22Rv1 (cell line): ENCODE data around the gene MSH4.
"Not testable (repeated sequence)": the region's sequence is repeated elsewhere in the genome, so short reads cannot be mapped to it uniquely, and the experiment has no call there.

ENCODE experiments used
- H3K27ac ChIP-seq: fragments of 450-650 bp; 2 replicates; pipeline ENCODE4 v1.5.1; 2017
- CTCF ChIP-seq: fragments of 450-650 bp; IDR thresholded peaks from 2 replicates; pipeline ENCODE4 v1.5.1; 2017; ENCODE audit warnings: mild to moderate bottlenecking
- ZFX ChIP-seq: fragments of 450-650 bp; IDR thresholded peaks from 2 replicates; pipeline ENCODE4 v1.6.1; 2017; ENCODE audit warnings: antibody characterized with exemption, borderline replicate concordance

MSH4 gene

GRCh38 chr1:75792091-75792490 lies 4.6 kb upstream of the MSH4 start:
- H3K27ac ChIP-seq, result no peak overlapping the region
- TF ChIP-seq CTCF, result no peak
- TF ChIP-seq ZFX, result no peak

- no peak for TF ChIP-seq ZFX
- no peak for TF ChIP-seq CTCF
- H3K27ac ChIP-seq, result peak overlapping the region; percentile 7; the same call in 1 of the 2 replicates
Measured at GRCh38 chr1:75794382-75794781, 2.3 kb upstream of the MSH4 start.

DNA sequence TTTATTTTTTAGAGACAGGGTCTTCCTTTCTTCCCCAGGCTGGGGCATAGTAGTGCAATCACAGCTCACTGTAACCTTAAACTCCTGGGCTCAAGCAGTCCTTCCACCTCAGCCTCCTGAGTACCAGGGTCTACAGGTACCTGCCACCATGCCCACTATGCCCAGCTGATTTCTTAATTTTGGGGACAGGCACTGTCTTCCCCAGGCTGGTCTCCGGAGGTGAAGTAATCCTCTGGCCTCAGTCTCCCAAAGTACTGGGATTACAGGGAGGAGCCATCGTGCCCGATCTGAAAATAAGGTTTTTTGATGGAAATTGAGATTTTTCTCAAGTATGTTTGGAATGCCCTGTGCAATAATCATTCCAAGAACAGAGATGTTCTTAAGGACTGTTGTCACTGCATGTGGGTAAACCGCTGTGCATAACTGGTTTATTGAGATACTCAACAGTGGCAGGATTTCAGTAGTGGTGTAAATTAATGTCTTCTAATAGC lies 934 bp upstream of the MSH4 start:
- peak overlapping the region; percentile 23 for H3K27ac ChIP-seq
- TF ChIP-seq ZFX (no peak), CTCF (no peak)

DNA sequence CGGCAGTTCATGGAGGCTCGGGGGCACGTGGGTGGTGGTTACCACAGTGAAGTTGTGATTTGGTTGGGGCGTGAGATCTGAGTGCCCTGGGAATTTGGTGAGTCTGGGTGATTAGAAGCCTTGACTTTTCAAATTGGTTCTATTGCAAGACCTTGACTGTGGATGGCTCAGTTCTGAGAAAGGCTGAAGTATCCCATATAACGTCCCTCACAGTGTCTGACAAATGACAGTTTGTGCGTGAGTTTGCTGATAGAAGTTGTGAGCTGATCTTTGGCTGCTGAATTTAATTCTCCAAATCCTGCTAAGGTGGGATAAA lies 549 bp downstream of the MSH4 start:
- TF ChIP-seq ZFX (no peak), CTCF (no peak)
- no peak overlapping the region for H3K27ac ChIP-seq

DNA sequence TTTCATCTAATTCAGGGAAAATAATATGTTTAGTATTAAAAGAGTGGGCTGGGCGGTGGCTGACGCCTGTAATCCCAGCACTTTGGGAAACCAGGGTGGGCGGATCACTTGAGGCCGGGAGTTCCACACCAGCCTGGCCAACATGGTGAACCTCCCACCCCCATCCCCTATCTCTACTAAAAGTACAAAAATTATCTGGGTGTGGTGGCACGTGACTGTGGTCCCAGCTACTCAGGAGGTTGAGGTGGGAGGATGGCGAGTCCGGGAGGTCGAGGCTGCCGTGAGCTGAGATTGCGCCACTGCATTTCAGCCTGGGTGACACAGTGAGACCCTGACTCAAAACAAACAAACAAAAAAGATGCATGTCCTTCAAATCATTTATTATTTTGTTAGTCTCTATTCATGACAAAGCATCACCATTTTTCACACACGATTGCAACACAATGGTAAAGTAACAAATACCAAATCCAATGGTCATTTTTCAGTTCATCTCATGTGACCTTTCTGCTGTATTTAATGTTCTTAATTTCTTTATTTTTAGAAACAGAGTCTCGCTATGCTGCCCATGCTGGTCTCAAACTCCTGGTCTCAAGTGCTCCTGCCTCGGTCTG lies 1.0 kb downstream of the MSH4 start:
- peak overlapping the region; percentile 4; the same call in 1 of the 2 replicates for H3K27ac ChIP-seq
- TF ChIP-seq ZFX (no peak), CTCF (no peak)

DNA sequence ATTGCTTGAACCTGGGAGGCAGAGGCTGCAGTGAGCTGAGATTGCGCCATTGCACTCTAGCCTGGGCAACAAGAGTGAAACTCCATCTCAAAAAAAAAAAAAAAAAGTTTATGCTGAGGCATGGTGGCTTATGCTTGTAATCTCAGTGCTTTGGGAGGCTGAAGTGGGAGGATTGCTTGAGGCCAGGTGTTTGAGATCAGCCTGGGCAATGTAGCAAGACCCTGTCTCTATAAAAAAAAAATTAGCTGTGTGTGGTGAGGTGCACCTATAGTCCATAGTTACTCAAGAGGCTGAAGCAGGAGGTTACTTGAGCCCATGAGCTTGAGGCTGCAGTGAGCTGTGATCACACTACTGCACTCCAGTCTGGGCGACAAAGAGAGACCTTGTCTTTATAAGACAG lies 4.8 kb downstream of the MSH4 start:
- H3K27ac ChIP-seq, result not testable (repeated sequence)

GRCh38 chr1:75808921-75809320 lies 12.2 kb downstream of the MSH4 start:
- H3K27ac ChIP-seq, result no peak overlapping the region
- TF ChIP-seq ZFX (no peak), CTCF (no peak)

- H3K27ac ChIP-seq, result not testable (repeated sequence)
Measured at GRCh38 chr1:75810113-75810512, 13.4 kb downstream of the MSH4 start.
